Aortic smooth muscle cell (primary cell): ENCODE measurements around the gene GNPAT. TPM values are rescaled to one million over a fixed set of nuclear protein-coding genes. Genes with fewer than 3 reads are reported as not detected.

Source experiments
- total RNA-seq: library from RNA; depleted of rRNA; stranded (reverse); fragments of >200 nt; gene quantifications from 2 replicates; pipeline ENCODE4 v1.2.3, GENCODE V29; 2014

The GNPAT gene
- 39.1 and 45.9 TPM in 2 replicates for total RNA-seq

DNA sequence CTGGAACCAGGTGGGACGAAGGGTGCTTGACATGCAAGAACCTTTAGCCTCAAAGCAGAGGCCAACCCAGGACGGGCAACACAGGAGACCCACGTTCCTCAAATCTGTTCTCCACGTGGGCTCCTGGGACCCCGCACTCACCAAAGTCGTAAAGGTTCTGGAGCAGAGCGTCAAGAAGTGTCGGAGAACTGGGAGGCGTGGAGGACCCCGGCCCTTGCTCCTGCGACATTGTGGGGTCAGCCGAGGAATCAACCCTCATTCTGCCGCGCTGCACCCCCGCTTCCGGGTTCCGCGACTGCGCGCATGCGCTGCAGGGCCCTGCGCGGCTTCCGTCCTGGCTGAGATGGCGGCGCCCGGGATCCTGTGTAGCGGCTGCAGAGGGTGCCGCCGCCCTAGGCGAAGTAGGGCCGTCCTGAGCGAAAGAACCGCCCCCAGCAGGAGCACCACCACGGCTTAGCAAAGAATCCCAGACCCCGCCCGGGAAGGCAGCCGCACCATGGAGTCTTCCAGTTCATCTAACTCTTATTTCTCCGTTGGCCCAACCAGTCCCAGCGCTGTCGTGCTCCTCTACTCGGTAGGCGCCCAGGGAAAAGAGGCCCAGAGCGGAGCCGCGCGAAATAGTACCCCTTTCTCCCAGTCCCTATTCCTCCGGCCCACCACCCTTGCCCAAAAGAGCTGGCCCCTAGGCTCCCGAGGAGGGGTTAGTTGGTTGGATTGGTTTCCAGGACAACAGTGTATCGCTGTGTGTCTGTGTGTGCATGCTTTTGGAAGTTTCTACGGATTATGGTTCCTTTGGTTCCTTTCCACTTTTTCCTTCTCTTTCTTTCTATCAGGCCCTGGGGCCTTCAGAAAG is at the start of gene GNPAT:
Gene GNPAT, plus strand, starts transcription at position 330 of the 853 bp plus-strand sequence. Its CDS starts 167 bp downstream, at position 497.

Other genes starting within 250 kb of the GNPAT start
- gene FAM89A, start 201.0 kb upstream of the GNPAT start, total RNA-seq = 4.0 and 5.2 TPM in 2 replicates
- gene TRIM67, start 79.2 kb upstream of the GNPAT start, total RNA-seq = under 0.01 TPM in 1 of 2 replicates, not detected in the other
- gene EXOC8, start 96.6 kb downstream of the GNPAT start, total RNA-seq = 18.2 and 23.5 TPM in 2 replicates
- gene SPRTN, start 97.1 kb downstream of the GNPAT start, total RNA-seq = 11.6 and 15.1 TPM in 2 replicates
- gene EGLN1, start 181.1 kb downstream of the GNPAT start, total RNA-seq = 51.0 and 56.2 TPM in 2 replicates